RWPE2 (cell line): ENCODE data around the gene CACHD1.

Source experiments
- ATAC-seq: fragments of 200-7000 bp; cut with Tn5 transposase; 3 replicates; pipeline ENCODE4 v1.9.1; 2021; ENCODE audit warnings: low read depth
- DNase-seq: peaks from one replicate; pipeline ENCODE4 v3.0.0-alpha.2; 2020; ENCODE audit warnings: low spot score
- H3K27ac ChIP-seq: fragments of 450-650 bp; 2 replicates; pipeline ENCODE4 v1.5.1; 2017; ENCODE audit warnings: mild to moderate bottlenecking; ENCODE audit not compliant: poor library complexity, severe bottlenecking
- H3K27me3 ChIP-seq: fragments of 250-450 bp; sonication (Bioruptor Pico); 2 replicates; pipeline ENCODE4 v1.5.1; 2021; ENCODE audit warnings: mild to moderate bottlenecking, moderate library complexity; ENCODE audit not compliant: insufficient read depth, poor library complexity, severe bottlenecking
- H3K36me3 ChIP-seq: fragments of 250-450 bp; sonication (Bioruptor Pico); 2 replicates; pipeline ENCODE4 v1.5.1; 2020; ENCODE audit warnings: low read depth, mild to moderate bottlenecking, moderate library complexity
- H3K4me1 ChIP-seq: fragments of 250-450 bp; sonication (Bioruptor Pico); 2 replicates; pipeline ENCODE4 v1.5.1; 2021; ENCODE audit warnings: mild to moderate bottlenecking, moderate library complexity; ENCODE audit not compliant: insufficient read depth, poor library complexity, severe bottlenecking
- H3K4me3 ChIP-seq: fragments of 250-450 bp; sonication (Bioruptor Pico); 2 replicates; pipeline ENCODE4 v1.5.1; 2021; ENCODE audit warnings: mild to moderate bottlenecking, moderate library complexity; ENCODE audit not compliant: severe bottlenecking
- H3K9me3 ChIP-seq: fragments of 250-450 bp; sonication (Bioruptor Pico); 2 replicates; pipeline ENCODE4 v1.5.1; 2021; ENCODE audit warnings: mild to moderate bottlenecking, moderate library complexity; ENCODE audit not compliant: severe bottlenecking
- TF ChIP-seq, protein P1 (sequence below): fragments of 450-650 bp; IDR thresholded peaks from one replicate; pipeline ENCODE4 v1.5.1; 2017; ENCODE audit warnings: mild to moderate bottlenecking, moderate library complexity; ENCODE audit not compliant: poor library complexity, severe bottlenecking

Gene CACHD1

DNA sequence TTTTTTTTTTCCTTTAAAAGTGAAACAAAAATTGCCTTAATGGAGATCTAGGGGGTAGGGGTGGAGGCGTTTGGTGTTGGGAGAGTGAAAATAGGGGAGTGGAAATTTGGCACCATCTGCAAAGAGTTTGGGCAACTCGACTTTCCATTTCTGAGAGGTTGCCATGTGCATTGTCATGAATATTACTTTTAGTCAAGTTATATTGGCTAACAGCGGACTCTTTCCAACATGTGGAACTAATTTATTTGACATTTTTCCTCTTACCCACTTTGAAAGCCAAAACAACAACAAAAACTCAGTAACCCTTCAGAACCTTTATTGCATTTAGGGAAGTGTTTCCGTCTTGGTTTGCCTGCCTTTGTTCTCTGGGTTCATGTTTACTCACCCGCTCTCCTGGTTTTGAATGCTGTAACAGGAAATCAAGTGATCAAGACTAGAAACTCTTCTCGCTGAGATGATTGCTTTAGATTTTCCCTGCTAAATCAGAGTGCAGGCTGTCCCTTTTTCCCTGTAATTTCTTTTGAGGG lies 70.4 kb downstream of the CACHD1 start:
- H3K4me1 ChIP-seq, result no peaks in the 10 kb centered on the region
- ATAC-seq, result no peak
- no peak overlapping the region for H3K27ac ChIP-seq
- TF ChIP-seq, protein P1, sequence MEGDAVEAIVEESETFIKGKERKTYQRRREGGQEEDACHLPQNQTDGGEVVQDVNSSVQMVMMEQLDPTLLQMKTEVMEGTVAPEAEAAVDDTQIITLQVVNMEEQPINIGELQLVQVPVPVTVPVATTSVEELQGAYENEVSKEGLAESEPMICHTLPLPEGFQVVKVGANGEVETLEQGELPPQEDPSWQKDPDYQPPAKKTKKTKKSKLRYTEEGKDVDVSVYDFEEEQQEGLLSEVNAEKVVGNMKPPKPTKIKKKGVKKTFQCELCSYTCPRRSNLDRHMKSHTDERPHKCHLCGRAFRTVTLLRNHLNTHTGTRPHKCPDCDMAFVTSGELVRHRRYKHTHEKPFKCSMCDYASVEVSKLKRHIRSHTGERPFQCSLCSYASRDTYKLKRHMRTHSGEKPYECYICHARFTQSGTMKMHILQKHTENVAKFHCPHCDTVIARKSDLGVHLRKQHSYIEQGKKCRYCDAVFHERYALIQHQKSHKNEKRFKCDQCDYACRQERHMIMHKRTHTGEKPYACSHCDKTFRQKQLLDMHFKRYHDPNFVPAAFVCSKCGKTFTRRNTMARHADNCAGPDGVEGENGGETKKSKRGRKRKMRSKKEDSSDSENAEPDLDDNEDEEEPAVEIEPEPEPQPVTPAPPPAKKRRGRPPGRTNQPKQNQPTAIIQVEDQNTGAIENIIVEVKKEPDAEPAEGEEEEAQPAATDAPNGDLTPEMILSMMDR, result no peak
- H3K9me3 ChIP-seq, result no peaks in the 10 kb centered on the region
- H3K4me3 ChIP-seq, result no peak overlapping the region
- no peak for DNase-seq
- H3K27me3 ChIP-seq, result no peaks in the 10 kb centered on the region
- H3K36me3 ChIP-seq, result no peaks in the 10 kb centered on the region

DNA sequence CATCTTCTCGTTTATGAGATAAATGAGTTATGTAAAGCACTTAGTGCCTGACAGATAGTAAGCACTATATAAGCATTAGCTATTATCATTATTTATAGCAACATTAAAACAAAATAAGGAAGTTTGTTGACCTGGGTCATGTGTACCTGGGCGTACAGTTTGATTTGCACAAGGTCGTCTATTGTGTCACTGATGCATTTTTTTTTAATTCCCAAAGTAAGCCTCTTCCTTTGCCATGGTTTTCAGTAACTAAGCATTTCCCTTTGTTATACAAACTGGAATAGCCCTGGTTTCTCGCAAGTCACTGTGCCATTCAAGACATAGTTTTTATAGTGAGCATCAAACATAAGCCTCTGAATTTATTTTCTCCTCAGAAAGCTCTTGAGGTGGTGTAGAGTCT lies 72.2 kb downstream of the CACHD1 start:
- Histone ChIP-seq H3K9me3 (no peaks in the 10 kb centered on the region), H3K36me3 (no peaks in the 10 kb centered on the region), H3K4me1 (no peaks in the 10 kb centered on the region), H3K27ac (no peak overlapping the region), H3K4me3 (no peak overlapping the region), H3K27me3 (no peaks in the 10 kb centered on the region)
- ATAC-seq, result no peak
- no peak for DNase-seq
- TF ChIP-seq, protein P1, result no peak

DNA sequence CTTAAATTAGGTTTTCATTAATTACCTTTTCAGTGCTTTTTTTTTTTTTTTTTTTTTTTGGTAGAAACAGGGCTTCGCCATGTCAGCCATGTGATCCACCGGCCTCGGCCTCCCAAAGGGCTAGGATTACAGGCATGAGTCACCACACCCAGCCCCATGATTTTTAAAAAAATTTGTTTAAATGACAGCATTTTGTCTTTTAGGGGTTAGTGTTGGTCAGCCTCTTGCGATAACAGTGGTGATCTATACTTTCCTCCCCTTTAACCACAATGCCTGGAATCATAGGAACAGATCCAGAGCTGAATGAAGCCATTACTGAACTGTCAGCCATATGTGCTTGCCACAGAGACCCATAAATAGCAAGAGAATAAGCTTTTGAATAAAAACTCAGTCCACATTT lies 73.9 kb downstream of the CACHD1 start:
- no peaks in the 10 kb centered on the region for H3K9me3 ChIP-seq
- DNase-seq (no peak), ATAC-seq (no peak)
- TF ChIP-seq, protein P1, result no peak
- H3K4me3 ChIP-seq, result no peak overlapping the region
- H3K27ac ChIP-seq, result no peak overlapping the region
- H3K27me3 ChIP-seq, result no peaks in the 10 kb centered on the region
- H3K36me3 ChIP-seq, result no peaks in the 10 kb centered on the region
- no peaks in the 10 kb centered on the region for H3K4me1 ChIP-seq

DNA sequence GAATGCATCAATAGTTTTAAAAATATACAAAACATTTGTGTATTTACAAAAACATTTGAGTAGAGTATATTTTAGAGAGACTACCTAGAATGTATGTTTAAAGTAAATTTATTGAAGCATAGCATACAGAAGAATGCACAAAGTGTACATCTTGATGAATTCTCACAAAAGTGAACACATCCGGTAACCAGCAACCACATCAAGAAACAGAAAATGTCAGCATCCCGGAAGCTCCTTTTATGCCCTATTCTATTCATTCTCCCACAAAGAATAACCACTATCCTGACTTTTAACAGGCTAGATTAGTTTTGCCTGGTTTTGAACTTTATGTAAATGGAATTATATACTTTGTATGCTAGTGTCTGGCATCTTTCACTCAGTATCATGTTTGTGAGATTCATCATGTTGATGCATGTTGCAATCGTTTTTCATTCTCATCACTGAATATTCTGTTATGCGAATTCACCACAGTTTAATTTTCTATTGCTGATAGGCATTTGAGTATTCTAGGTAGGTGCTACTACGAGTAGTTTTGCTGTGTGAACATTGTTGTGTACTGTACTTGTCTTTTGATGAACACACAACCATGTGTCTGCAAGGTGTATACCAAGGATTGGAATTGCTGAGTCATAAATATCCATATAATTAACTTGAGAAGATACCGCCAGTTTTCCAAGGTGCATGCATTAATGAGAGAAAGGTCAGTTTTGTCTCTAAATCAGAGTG lies 75.4 kb downstream of the CACHD1 start:
- H3K27me3 ChIP-seq, result no peaks in the 10 kb centered on the region
- DNase-seq (no peak), ATAC-seq (no peak)
- TF ChIP-seq, protein P1, result no peak
- H3K27ac ChIP-seq, result no peak overlapping the region
- no peaks in the 10 kb centered on the region for H3K9me3 ChIP-seq
- no peak overlapping the region for H3K4me3 ChIP-seq
- H3K4me1 ChIP-seq, result no peaks in the 10 kb centered on the region
- no peaks in the 10 kb centered on the region for H3K36me3 ChIP-seq

DNA sequence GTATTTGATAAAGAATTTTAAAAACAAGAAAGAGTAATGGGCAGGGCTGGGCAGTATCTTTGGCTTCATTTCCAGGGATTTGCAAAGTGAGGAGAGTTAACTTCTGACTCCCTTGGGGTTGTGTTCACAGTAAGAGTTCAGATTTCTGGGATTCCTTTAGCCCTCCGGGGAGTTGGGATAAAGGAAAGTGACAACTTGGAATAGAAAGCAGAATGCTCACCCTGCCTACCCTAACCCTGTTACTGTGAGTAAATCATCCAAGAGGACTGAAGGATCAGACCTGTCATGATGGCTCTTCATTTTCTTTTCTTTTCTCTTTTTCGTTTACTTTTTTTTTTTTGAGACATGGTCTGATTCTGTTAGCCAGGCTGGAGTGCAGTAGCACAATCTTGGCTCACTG lies 76.1 kb downstream of the CACHD1 start:
- no peaks in the 10 kb centered on the region for H3K9me3 ChIP-seq
- H3K27ac ChIP-seq, result no peak overlapping the region
- H3K36me3 ChIP-seq, result no peaks in the 10 kb centered on the region
- DNase-seq (no peak), ATAC-seq (no peak)
- no peaks in the 10 kb centered on the region for H3K27me3 ChIP-seq
- H3K4me3 ChIP-seq, result no peak overlapping the region
- TF ChIP-seq, protein P1, result no peak
- no peaks in the 10 kb centered on the region for H3K4me1 ChIP-seq
